ENCODE data around the gene PGLYRP4.
"Not testable (repeated sequence)": the region's sequence is repeated elsewhere in the genome, so short reads cannot be mapped to it uniquely, and the experiment has no call there.

Gene PGLYRP4

GRCh38 chr1:153347856-153348255, 785 bp downstream of the PGLYRP4 start:
- H3F3A ChIP-seq (ENCODE audit: insufficient read depth, low read length), result no peaks in the 10 kb centered on the region
- no peak overlapping the region for H3K4me2 ChIP-seq (ENCODE audit: low read length)
- no peaks in the 10 kb centered on the region for H3K4me1 ChIP-seq (ENCODE audit: insufficient read depth, low read length, severe bottlenecking)
- no peak overlapping the region for H3K4me3 ChIP-seq (ENCODE audit: low read depth, low read length, poor library complexity, severe bottlenecking)
- H4K20me1 ChIP-seq (ENCODE audit: insufficient read depth, low read length), result no peaks in the 10 kb centered on the region
- no peaks in the 10 kb centered on the region for H3K27me3 ChIP-seq (ENCODE audit: insufficient read depth, low read length)
- H3K9me2 ChIP-seq (ENCODE audit: low read depth, low read length), result no peaks in the 10 kb centered on the region
- H3K27ac ChIP-seq (ENCODE audit: low read depth, low read length, poor library complexity, severe bottlenecking), result no peak overlapping the region
- H3K79me2 ChIP-seq (ENCODE audit: insufficient read depth, low read length), result no peaks in the 10 kb centered on the region
- H3K9me3 ChIP-seq (ENCODE audit: low read length), result no peaks in the 10 kb centered on the region
- TF ChIP-seq CTCF (IDR thresholded peaks at IDR 0.05; ENCODE audit: low read length) (no peak), EZH2 (IDR thresholded peaks at IDR 0.05; ENCODE audit: borderline replicate concordance, low read length) (no peak)
- no peaks in the 10 kb centered on the region for H3K36me3 ChIP-seq (ENCODE audit: insufficient read depth, low read length)
- H2AFZ ChIP-seq (ENCODE audit: low read length), result no peak overlapping the region
- H3K9ac ChIP-seq (ENCODE audit: low read length), result no peak overlapping the region

DNA sequence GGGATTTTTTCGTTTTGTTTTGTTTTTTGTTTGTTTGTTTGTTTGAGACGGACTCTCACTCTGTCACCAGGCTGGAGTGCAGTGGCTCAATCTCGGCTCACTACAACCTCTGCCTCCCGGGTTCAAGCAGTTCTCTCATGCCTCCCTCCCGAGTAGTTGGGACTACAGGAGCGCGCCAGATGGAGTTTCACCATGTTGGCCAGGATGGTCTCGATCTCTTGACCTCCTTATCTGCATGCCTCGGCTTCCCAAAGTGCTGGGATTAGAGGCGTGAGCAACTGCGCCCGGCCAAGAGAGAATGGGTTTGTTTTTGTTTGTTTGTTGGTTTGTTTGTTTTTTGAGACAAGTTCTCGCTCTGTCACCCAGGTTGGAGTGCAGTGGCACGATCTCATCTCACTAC, 1.6 kb downstream of the PGLYRP4 start:
- not testable (repeated sequence) for H3F3A ChIP-seq (ENCODE audit: insufficient read depth, low read length); H3K27me3 ChIP-seq (ENCODE audit: insufficient read depth, low read length); H3K9me3 ChIP-seq (ENCODE audit: low read length); H3K9ac ChIP-seq (ENCODE audit: low read length); H3K36me3 ChIP-seq (ENCODE audit: insufficient read depth, low read length); H3K9me2 ChIP-seq (ENCODE audit: low read depth, low read length); H4K20me1 ChIP-seq (ENCODE audit: insufficient read depth, low read length); H2AFZ ChIP-seq (ENCODE audit: low read length); H3K4me2 ChIP-seq (ENCODE audit: low read length); H3K4me1 ChIP-seq (ENCODE audit: insufficient read depth, low read length, severe bottlenecking); H3K27ac ChIP-seq (ENCODE audit: low read depth, low read length, poor library complexity, severe bottlenecking); H3K4me3 ChIP-seq (ENCODE audit: low read depth, low read length, poor library complexity, severe bottlenecking); H3K79me2 ChIP-seq (ENCODE audit: insufficient read depth, low read length)

GRCh38 chr1:153346077-153346723, 2.4 kb downstream of the PGLYRP4 start:
- no peaks in the 10 kb centered on the region for H3K9me2 ChIP-seq (ENCODE audit: low read depth, low read length)
- H3K9me3 ChIP-seq (ENCODE audit: low read length), result no peaks in the 10 kb centered on the region
- no peak overlapping the region for H3K4me3 ChIP-seq (ENCODE audit: low read depth, low read length, poor library complexity, severe bottlenecking)
- H3F3A ChIP-seq (ENCODE audit: insufficient read depth, low read length), result no peaks in the 10 kb centered on the region
- no peak overlapping the region for H2AFZ ChIP-seq (ENCODE audit: low read length)
- no peak for TF ChIP-seq EZH2 (IDR thresholded peaks at IDR 0.05; ENCODE audit: borderline replicate concordance, low read length)
- TF ChIP-seq CTCF (IDR thresholded peaks at IDR 0.05; ENCODE audit: low read length), result no peak
- no peaks in the 10 kb centered on the region for H3K4me1 ChIP-seq (ENCODE audit: insufficient read depth, low read length, severe bottlenecking)
- no peaks in the 10 kb centered on the region for H4K20me1 ChIP-seq (ENCODE audit: insufficient read depth, low read length)
- H3K9ac ChIP-seq (ENCODE audit: low read length), result no peak overlapping the region
- no peaks in the 10 kb centered on the region for H3K36me3 ChIP-seq (ENCODE audit: insufficient read depth, low read length)
- H3K79me2 ChIP-seq (ENCODE audit: insufficient read depth, low read length), result no peaks in the 10 kb centered on the region
- no peaks in the 10 kb centered on the region for H3K27me3 ChIP-seq (ENCODE audit: insufficient read depth, low read length)
- H3K27ac ChIP-seq (ENCODE audit: low read depth, low read length, poor library complexity, severe bottlenecking), result no peak overlapping the region
- no peak overlapping the region for H3K4me2 ChIP-seq (ENCODE audit: low read length)

Measured in OCI-LY1 (cell line).